ENCODE measurements around the gene OR2AT4. TPM values are rescaled to one million over a fixed set of nuclear protein-coding genes. Genes with fewer than 3 reads are reported as not detected.

OR2AT4 gene
- total and polyA plus RNA-seq, 4 donors = not detected

DNA sequence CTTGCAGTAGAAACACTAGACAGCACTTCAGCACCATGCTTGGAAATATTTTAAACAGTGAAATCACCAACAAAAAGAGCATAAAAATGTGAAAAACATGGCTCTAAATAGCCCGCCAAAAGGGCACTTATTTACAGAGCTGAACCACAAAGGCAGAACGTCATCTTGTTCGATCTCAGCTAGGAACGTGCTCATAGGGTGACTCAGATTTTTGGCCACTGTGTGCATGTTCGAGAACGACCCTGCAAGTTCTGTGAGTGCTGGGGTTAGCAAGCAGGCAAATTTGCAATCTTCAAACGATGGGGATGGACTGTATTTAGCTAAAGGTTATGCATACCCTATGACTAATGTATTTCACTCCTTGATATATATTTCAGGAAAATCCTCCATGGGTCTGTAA, 30.6 kb downstream of the OR2AT4 start:
- DNase-seq (no peak), ATAC-seq (ENCODE audit: insufficient read depth, low FRiP score) (no peak)
- Histone ChIP-seq H3K4me3 (no peak overlapping the region), H3K9ac (ENCODE audit: insufficient read depth in 1 of 2, low read length in 2 of 2) (no peak overlapping the region), H3K36me3 (ENCODE audit: control insufficient read depth in 4 of 4, insufficient read depth in 4 of 4, low read length in 4 of 4) (no peaks in the 10 kb centered on the region), H3K27ac (ENCODE audit: low read depth in 1 of 2, low read length in 1 of 2) (no peak overlapping the region), H3K9me3 (ENCODE audit: control insufficient read depth in 4 of 4, insufficient read depth in 3 of 4, low read length in 3 of 4) (no peaks in the 10 kb centered on the region), H3K27me3 (ENCODE audit: control insufficient read depth in 3 of 3, insufficient read depth in 3 of 3, low read length in 2 of 3) (no peaks in the 10 kb centered on the region), H3K4me1 (ENCODE audit: control insufficient read depth in 5 of 5, insufficient read depth in 5 of 5, low read length in 5 of 5) (no peaks in the 10 kb centered on the region)
- 75 to 80% methylated on average over 7 of the region's 7 CpGs for WGBS, 2 donors
- TF ChIP-seq, protein P1, sequence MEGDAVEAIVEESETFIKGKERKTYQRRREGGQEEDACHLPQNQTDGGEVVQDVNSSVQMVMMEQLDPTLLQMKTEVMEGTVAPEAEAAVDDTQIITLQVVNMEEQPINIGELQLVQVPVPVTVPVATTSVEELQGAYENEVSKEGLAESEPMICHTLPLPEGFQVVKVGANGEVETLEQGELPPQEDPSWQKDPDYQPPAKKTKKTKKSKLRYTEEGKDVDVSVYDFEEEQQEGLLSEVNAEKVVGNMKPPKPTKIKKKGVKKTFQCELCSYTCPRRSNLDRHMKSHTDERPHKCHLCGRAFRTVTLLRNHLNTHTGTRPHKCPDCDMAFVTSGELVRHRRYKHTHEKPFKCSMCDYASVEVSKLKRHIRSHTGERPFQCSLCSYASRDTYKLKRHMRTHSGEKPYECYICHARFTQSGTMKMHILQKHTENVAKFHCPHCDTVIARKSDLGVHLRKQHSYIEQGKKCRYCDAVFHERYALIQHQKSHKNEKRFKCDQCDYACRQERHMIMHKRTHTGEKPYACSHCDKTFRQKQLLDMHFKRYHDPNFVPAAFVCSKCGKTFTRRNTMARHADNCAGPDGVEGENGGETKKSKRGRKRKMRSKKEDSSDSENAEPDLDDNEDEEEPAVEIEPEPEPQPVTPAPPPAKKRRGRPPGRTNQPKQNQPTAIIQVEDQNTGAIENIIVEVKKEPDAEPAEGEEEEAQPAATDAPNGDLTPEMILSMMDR (IDR thresholded peaks at IDR 0.05; ENCODE audit: control extremely low read depth, extremely low read depth) = no peak

DNA sequence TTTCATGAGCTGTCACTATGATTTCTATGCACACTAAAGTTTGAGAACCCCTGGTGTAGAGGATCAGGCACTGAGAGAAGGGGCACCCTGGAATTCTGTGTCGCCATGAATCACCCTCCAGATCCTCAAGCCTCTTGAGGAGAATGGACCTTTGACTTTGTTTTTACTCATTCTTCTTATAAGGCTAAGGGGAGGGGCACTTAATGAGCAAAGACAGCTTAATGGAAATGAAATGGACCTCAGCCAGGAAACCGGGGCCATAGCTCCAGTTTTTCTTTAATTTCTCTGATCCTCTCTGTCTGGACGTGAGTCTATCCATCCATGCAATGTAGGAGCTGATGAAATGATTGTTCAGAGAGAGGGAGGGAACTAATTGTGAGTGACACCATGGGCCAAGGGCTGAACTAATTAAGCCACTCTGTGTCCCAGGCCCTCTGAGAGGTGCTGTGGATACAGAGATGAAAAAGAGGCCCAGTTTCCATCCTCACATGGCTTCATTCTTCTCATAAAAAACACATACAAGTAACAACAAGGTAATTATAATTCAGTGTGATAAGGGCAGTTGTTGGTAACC, 32.8 kb downstream of the OR2AT4 start:
- Histone ChIP-seq H3K36me3 (ENCODE audit: control insufficient read depth in 4 of 4, insufficient read depth in 4 of 4, low read length in 4 of 4) (no peaks in the 10 kb centered on the region), H3K9ac (ENCODE audit: insufficient read depth in 1 of 2, low read length in 2 of 2) (no peak overlapping the region), H3K9me3 (ENCODE audit: control insufficient read depth in 4 of 4, insufficient read depth in 3 of 4, low read length in 3 of 4) (no peaks in the 10 kb centered on the region), H3K27me3 (ENCODE audit: control insufficient read depth in 3 of 3, insufficient read depth in 3 of 3, low read length in 2 of 3) (no peaks in the 10 kb centered on the region), H3K4me1 (ENCODE audit: control insufficient read depth in 5 of 5, insufficient read depth in 5 of 5, low read length in 5 of 5) (no peaks in the 10 kb centered on the region), H3K4me3 (no peak overlapping the region), H3K27ac (ENCODE audit: low read depth in 1 of 2, low read length in 1 of 2) (no peak overlapping the region)
- 58 to 79% methylated on average over 3 of the region's 3 CpGs for WGBS, 2 donors
- no peak for ATAC-seq (ENCODE audit: insufficient read depth, low FRiP score)
- DNase-seq = no peak
- TF ChIP-seq, protein P1 (IDR thresholded peaks at IDR 0.05; ENCODE audit: control extremely low read depth, extremely low read depth) = no peak

DNA sequence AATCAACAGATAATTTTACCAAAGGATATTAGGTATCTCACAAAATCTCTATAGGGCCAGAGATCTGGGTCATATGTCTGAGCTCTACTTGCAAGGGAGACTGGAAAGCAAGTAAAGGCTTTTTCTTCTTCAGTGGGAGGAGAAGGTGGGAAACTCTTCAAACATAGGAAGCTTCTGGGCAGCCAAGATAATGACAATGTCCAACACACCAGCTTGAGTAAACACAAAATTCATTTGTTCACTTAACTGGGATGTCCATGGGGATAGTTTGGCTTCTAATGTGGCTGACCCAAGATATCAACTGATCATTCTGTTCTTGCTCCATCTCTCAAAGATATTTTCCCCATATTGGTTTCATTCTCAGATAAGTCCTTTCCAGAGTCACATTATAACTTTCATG, 37.4 kb downstream of the OR2AT4 start:
- H3K9ac ChIP-seq (ENCODE audit: insufficient read depth in 1 of 2, low read length in 2 of 2) = no peak overlapping the region

More for the DNA sequence above, 37.4 kb downstream of the OR2AT4 start:
- no peaks in the 10 kb centered on the region for H3K36me3 ChIP-seq (ENCODE audit: control insufficient read depth in 4 of 4, insufficient read depth in 4 of 4, low read length in 4 of 4)
- no peak overlapping the region for H3K27ac ChIP-seq (ENCODE audit: low read depth in 1 of 2, low read length in 1 of 2)
- ATAC-seq (ENCODE audit: insufficient read depth, low FRiP score) (no peak), DNase-seq (no peak)
- no peaks in the 10 kb centered on the region for H3K9me3 ChIP-seq (ENCODE audit: control insufficient read depth in 4 of 4, insufficient read depth in 3 of 4, low read length in 3 of 4)
- no peaks in the 10 kb centered on the region for H3K4me1 ChIP-seq (ENCODE audit: control insufficient read depth in 5 of 5, insufficient read depth in 5 of 5, low read length in 5 of 5)
- TF ChIP-seq, protein P1 (IDR thresholded peaks at IDR 0.05; ENCODE audit: control extremely low read depth, extremely low read depth) = no peak
- H3K27me3 ChIP-seq (ENCODE audit: control insufficient read depth in 3 of 3, insufficient read depth in 3 of 3, low read length in 2 of 3) = no peaks in the 10 kb centered on the region
- no peak overlapping the region for H3K4me3 ChIP-seq

Data from lung (tissue), 12 donors.